HG03196 (cell line): ENCODE measurements around the gene GLIS1.

Experiments
- ATAC-seq: cut with Tn5 transposase; IDR thresholded peaks from one replicate; pipeline ENCODE4 v1.9.1; 2021; ENCODE audit not compliant: unreplicated experiment

The GLIS1 gene

GRCh38 chr1:53583021-53583867 is 155.7 kb downstream of the GLIS1 start:
- no peak for ATAC-seq

GRCh38 chr1:53582211-53583020 is 156.5 kb downstream of the GLIS1 start:
- ATAC-seq = no peak

GRCh38 chr1:53581476-53581875 is 157.5 kb downstream of the GLIS1 start:
- no peak for ATAC-seq

GRCh38 chr1:53580739-53581475 is 158.1 kb downstream of the GLIS1 start:
- no peak for ATAC-seq

GRCh38 chr1:53580009-53580400 is 159.0 kb downstream of the GLIS1 start:
- ATAC-seq = no peak

GRCh38 chr1:53579221-53580008 is 159.5 kb downstream of the GLIS1 start:
- no peak for ATAC-seq

- ATAC-seq = no peak
Observed at GRCh38 chr1:53578358-53578757, 160.6 kb downstream of the GLIS1 start.

GRCh38 chr1:53577761-53578100 is 161.2 kb downstream of the GLIS1 start:
- no peak for ATAC-seq

- ATAC-seq = no peak
Observed at GRCh38 chr1:53576866-53577760, 161.9 kb downstream of the GLIS1 start.

GRCh38 chr1:53576381-53576801 is 162.6 kb downstream of the GLIS1 start:
- ATAC-seq = no peak

- no peak for ATAC-seq
Observed at GRCh38 chr1:53575955-53576320, 163.0 kb downstream of the GLIS1 start.

- no peak for ATAC-seq
Observed at GRCh38 chr1:53575141-53575954, 163.6 kb downstream of the GLIS1 start.

- no peak for ATAC-seq
Observed at GRCh38 chr1:53574621-53575020, 164.3 kb downstream of the GLIS1 start.

GRCh38 chr1:53573931-53574330 is 165.0 kb downstream of the GLIS1 start:
- ATAC-seq = no peak

GRCh38 chr1:53573522-53573921 is 165.4 kb downstream of the GLIS1 start:
- no peak for ATAC-seq

- no peak for ATAC-seq
Observed at GRCh38 chr1:53572815-53573173, 166.2 kb downstream of the GLIS1 start.

GRCh38 chr1:53572065-53572814 is 166.7 kb downstream of the GLIS1 start:
- no peak for ATAC-seq

GRCh38 chr1:53568540-53568939 is 170.4 kb downstream of the GLIS1 start:
- ATAC-seq = no peak
